Fibroblast of skin of abdomen (primary cell): ENCODE measurements around the gene NOTCH3.

ENCODE experiments used
- DNase-seq: peaks from one replicate; pipeline ENCODE4 v3.0.0-alpha.2; 2013

NOTCH3 gene

DNA sequence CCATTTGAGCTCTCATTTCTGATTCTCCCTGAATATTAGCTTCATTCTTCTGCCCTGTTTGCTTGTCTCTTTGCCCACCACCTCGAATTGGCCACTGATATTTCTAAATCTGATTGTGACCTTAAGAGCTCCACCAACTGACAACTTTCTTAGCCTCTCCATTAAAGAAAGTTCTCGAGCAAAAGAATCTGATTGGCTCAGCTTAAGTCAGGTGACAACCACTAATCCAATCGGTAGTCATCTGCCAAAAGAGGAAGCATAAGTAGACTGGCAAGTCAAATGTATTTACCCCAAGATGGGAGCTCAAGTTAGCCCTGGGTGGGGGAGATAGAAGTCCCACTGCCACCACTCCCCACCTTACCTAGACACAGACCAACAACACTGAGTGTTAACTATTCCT, 41.5 kb downstream of the NOTCH3 start:
- DNase-seq: no peak

GRCh38 chr19:15156391-15156790, 44.4 kb downstream of the NOTCH3 start:
- DNase-seq: no peak

DNA sequence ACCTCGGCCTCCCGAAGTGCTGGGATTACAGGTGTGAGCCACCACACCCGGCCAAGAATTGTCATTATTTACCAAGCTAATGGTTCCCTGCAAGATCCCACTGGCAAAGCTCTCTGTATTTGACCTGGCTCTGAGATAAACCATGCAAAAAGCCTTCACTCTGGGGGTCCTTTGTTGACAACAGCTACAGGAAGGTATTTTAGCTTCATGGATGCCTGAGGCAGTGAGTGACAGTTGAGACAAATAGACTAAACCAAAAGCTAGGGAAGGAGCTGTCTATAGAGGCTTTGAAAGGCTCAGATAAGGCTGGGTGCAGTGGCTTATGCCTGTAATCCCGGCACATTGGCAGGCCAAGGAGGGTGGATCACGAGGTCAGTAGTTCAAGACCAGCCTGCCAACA, 45.5 kb downstream of the NOTCH3 start:
- no peak for DNase-seq

GRCh38 chr19:15154002-15154612, 46.7 kb downstream of the NOTCH3 start:
- peak; percentile 15 for DNase-seq

DNA sequence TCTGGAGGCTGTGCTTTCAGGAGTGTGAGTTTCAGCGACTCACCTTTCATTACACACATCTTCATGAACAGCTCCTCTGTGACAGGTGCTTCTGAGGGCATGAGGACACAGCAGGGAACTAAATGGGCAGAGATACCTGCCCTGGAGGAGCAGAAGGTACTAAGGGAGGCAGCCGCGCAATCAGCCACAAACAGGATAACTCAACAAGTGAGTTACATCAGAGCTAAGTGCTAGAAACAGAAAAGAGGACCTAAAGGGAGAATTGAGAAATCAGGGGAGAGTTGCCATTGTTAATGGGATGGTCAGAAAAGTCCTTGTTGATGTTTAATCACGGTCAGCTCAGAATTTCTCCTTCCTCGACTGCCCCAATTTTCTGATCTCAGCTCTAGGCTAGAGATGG, 51.1 kb downstream of the NOTCH3 start:
- no peak for DNase-seq

DNA sequence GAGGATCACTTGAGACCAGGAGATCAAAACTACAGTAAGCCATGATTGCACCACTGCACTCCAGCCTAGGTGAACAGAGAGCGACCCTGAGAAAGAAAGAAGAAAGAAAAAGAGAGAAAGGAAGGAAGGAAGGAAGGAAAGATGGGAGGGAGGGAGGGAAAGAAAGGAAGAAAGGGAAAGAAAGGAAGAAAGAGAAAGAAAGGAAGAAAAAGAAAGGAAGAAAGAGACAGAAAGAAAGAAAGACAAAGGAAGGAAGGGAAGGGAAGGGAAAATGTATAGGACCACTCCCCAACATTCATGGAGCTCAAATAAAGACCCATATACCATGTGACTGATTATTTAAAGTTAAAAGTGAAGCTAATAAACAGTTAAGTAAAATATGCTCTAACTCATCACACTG, 53.7 kb downstream of the NOTCH3 start:
- no peak for DNase-seq

DNA sequence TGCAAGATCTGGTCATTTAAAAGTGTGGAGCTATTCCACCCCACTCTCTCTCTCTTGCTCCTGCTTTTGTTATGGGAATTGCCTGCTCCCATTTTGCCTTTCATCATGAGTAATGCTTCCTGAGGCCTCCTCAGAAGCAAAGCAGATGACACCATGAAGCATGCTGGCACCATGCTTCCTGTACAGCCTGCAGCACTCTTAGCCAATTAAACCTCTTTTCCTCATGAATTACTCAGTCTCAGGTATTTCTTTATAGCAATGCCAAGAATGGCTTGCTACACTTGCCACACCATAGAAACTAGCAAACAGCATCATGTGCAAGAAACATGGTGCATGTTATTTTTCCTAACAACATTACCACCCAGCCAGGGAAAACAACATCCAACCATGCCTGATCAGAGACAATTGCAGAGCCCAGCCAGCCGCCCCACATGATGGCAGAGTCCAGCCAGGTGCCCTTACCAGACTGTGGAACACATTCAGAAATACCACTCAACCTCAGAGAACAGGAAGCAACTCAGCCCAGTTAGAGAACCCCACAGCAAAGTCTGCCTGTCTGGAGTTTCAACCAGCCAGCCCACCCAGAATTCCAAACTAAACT, 56.6 kb downstream of the NOTCH3 start:
- no peak for DNase-seq

DNA sequence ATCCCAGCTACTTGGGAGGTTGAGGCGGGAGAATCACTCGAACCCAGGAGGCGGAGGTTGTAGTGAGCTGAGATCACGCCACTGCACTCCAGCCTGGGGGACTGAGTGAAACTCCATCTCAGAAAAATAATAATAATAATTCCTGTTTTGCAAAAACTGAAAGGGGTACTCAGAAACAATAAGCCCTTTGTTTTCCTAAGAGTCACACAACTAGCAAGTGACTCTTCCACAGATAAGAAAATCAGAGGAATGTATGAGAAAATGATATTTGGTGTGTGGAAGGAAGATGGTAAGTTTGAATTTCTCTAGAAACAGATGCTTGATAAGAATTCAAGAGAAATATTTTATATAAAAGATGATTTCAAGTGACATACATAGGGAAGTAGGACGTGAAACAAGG, 58.5 kb downstream of the NOTCH3 start:
- DNase-seq: no peak

DNA sequence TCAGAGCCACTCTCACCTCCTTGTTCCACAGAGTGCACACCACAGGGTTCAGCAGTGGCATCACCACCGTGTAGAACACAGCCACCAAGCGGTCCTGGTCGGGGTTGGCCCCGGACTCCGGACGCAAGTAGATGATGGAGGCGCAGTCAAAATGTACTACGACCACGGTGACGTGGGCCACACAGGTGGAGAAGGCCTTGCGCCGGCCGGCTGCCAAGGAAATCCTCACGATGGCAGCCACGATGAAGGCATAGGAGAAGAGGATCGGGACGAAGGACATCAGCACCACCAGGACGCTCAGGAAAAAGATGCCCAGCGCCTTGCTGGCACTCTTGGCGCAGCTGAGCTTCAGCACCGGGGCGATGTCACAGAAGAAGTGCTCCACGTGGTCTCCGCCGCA, 59.7 kb downstream of the NOTCH3 start:
- no peak for DNase-seq

- peak; percentile 21 for DNase-seq
These were observed 62.4 kb downstream of the NOTCH3 start for GRCh38 chr19:15138427-15138826.

DNA sequence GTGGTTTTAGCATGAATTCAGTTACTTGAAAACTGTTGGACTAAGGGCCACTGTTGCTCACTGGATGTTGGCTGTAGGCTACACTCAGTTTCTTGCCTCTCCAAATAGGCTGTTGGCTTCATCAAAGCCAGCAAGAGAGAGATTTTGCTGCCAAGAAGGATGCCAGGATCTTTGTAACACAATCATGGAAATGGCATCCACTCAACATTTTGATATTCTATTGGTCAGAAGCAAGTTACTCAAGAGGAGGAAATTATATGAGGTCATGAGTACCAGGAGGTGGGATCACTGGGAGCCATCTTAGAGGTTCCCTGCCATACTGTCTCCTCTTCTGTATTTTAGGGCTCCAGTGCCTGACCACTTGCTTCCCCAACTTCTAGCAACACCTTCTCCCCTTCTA, 63.0 kb downstream of the NOTCH3 start:
- no peak for DNase-seq

- peak; percentile 17 for DNase-seq
These were observed 64.4 kb downstream of the NOTCH3 start for GRCh38 chr19:15136234-15136954.

- DNase-seq: no peak
These were observed 70.8 kb downstream of the NOTCH3 start for GRCh38 chr19:15129856-15130585.

- DNase-seq: no peak
These were observed 72.5 kb downstream of the NOTCH3 start for GRCh38 chr19:15128162-15128770.

DNA sequence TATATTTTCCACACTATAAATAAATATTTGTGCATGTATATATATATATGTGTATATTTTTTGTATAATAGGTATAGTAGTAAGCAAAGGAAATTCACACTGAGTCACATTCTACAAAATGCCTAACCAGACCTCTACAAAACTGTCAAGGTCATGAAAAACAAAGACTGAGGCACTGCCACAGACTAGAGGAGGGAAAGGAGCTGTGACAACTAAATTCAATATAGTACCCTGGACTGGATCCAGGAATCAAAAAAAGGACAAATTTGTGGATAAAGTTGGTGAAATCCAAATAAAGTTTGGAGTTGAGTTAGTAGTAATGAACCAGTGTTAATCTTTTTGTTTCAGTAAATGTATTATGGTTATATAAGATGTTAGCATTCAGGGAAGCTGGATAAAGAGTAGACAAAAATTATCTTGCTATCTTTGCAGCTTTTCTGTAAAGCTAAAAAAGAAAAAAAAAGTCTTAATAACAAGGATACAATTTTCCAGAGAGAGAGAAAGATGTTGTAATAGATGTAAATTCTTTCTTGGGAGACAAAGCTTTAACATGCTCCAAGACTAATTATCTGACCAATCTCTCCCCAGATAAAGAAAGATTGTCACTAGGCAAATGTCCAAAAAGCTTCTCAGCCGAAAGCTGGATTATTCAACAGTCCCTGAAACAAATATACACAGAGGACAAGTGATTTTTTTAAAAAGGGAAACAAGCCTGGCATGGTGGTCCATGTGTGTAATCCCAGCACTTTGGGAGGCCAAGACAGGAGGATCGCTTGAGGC, 74.5 kb downstream of the NOTCH3 start:
- no peak for DNase-seq

GRCh38 chr19:15125232-15126067, 75.3 kb downstream of the NOTCH3 start:
- DNase-seq: peak; percentile 98

DNA sequence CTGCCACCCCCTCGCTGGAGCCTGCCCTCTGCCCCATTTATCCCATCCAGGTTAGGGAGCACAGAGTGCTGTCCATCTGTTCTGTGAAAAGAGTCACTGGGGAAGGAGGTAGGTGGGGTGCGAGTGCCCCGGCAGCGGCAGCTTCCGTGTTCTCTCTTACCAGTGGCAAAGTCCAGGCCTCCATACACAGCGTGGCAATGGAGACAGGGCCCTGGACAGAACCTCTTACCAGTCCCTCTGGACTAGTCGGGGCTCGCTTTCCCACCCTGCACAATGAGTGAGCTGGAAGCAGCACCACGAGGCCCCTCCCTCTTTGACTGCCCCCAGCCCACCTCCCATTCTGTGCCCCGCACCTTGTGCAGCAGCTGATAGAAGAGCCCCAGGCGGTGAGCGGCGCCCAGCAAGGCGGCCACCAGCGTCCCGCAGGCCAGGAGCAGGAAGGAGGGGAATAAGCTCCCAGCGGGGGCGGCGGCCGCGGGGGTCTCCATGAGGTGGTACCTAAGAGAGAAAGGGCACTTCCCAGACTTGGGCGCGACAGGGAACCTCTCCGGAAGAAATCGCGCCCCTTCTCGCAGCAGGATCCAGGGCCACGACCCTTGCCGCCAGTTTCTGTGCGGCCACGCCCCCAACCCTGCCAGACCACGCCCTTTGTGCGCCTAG, 76.1 kb downstream of the NOTCH3 start:
- no peak for DNase-seq

GRCh38 chr19:15123900-15124299, 76.9 kb downstream of the NOTCH3 start:
- no peak for DNase-seq

DNA sequence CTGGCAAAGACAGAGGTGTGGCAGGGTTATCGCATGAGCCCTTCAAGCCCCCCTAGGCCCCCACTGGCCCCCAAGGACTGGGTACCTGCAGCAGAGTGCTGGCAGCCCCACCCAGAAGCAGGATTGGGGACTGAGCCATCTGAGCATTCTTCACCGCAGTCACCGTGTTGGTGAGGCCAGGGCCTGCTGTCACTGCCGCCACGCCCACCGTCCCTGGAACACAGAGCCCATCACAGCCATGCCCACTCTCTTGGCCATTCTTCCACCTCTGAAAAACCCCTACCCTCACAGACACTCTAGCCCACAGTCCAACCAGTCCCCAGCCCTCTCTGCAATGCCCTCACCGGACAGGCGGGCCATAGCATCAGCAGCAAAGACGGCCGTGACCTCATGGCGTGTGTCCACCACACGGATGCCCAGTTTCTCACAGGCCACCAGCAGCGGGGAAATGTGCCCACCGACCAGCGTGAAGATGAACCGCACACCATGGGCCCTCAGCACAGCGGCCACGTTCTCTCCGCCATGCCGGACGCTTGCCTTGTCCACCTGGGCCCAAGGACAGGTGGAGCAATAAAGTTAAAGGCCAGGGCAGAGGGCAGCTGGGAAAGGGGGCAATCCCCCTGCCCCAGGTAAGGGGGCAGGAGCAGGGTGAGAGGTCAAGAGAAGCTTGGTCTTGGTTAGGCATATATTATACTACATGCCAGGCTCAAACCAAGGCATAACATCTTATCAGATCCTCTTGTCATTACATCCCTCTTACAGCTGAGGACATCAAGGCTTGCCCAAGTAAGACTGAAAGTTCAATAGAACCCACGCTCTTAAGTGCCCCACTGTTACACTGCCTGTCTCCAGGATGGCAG, 77.5 kb downstream of the NOTCH3 start:
- DNase-seq: no peak
